ENCODE measurements around the gene CRIP3. TPM values are rescaled to one million over a fixed set of nuclear protein-coding genes. Genes with fewer than 3 reads are reported as not detected.

CRIP3 gene
- total RNA-seq, 1 donor from 2014 or later, result 4.5 TPM

DNA sequence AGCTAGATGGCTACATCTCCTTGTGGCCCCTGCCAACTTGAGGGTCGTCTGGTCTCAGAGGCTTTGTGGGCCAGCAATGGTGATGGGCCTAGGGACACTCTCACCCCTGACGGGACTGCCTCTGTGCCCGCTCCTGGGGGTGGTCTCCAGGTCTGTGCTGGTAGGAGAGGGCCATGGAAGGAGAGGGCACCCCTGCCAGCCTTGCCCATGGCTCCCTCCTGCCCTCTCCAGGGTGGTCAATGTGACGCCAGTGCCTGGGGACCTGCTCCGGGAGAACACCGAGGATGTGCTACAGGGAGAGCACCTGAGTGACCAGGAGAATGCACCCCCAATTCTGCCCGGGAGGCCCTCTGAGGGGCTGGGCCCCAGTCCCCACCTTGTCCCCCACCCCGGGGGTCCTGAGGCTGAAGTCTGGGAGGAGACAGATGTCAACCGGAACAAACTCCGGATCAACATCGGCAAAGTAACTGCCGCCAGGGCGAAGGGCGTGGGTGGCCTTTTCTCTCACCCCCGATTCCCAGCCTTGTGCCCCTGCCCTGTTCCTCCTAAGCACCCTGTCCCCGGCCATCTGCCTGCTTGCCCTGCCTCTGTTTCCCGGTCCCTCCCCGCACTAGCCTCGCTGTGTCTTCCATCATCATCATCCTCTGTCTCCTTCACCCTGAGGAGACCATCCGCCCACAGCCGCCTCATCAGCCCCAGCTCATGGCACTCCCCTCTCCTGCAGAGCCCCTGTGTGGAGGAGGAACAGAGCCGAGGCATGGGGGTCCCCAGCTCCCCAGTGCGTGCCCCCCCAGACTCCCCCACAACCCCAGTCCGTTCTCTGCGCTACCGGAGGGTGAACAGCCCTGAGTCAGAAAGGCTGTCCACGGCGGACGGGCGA is 49.6 kb downstream of the CRIP3 start:
- no peak for DNase-seq (ENCODE audit: low spot score in 2 of 2)
- FAIRE-seq, result no peak

GRCh38 chr6:43258180-43258579 is 50.4 kb downstream of the CRIP3 start:
- FAIRE-seq (no peak), DNase-seq (ENCODE audit: low spot score in 2 of 2) (no peak)

- DNase-seq (ENCODE audit: low spot score in 2 of 2), result no peak
- FAIRE-seq, result no peak
These were observed 51.1 kb downstream of the CRIP3 start for GRCh38 chr6:43257367-43258145.

GRCh38 chr6:43256670-43257366 is 51.8 kb downstream of the CRIP3 start:
- FAIRE-seq (no peak), DNase-seq (ENCODE audit: low spot score in 2 of 2) (no peak)

Small RNA genes within 50 kb of the gene (small RNA-seq; reads per million reads assigned to genes)
- gene RPL12P47, result not detected

Other genes with a start within 250 kb of the CRIP3 start
- 8.2 TPM for gene MRPL2, start 249.4 kb downstream of the CRIP3 start, total RNA-seq
- gene KLC4, start 249.2 kb downstream of the CRIP3 start, total RNA-seq, result 18.8 TPM
- 16.7 TPM for gene PTK7, start 232.5 kb downstream of the CRIP3 start, total RNA-seq
- 9.8 TPM for gene SRF, start 137.6 kb downstream of the CRIP3 start, total RNA-seq
- gene CUL9, start 126.6 kb downstream of the CRIP3 start, total RNA-seq, result 22.0 TPM
- 13.9 TPM for gene DNPH1, start 79.3 kb downstream of the CRIP3 start, total RNA-seq
- 9.8 TPM for gene TTBK1, start 65.3 kb downstream of the CRIP3 start, total RNA-seq
- 0.41 TPM for gene SLC22A7, start 10.6 kb downstream of the CRIP3 start, total RNA-seq
- 9.8 TPM for gene ZNF318, start 60.8 kb upstream of the CRIP3 start, total RNA-seq
- gene ABCC10, start 118.7 kb upstream of the CRIP3 start, total RNA-seq, result 17.9 TPM
- gene DLK2, start 146.7 kb upstream of the CRIP3 start, total RNA-seq, result 8.6 TPM
- 2.9 TPM for gene TJAP1, start 168.7 kb upstream of the CRIP3 start, total RNA-seq
- 2.9 TPM for gene LRRC73, start 201.5 kb upstream of the CRIP3 start, total RNA-seq
- gene YIPF3, start 208.1 kb upstream of the CRIP3 start, total RNA-seq, result 68.5 TPM
- gene POLR1C, start 208.3 kb upstream of the CRIP3 start, total RNA-seq, result 27.7 TPM